WTC11 (cell line): ENCODE data around the gene RSPH1. TPM values are rescaled to one million over a fixed set of nuclear protein-coding genes. Genes with fewer than 3 reads are reported as not detected.
A peak's percentile ranks its signal among the peaks of the same experiment; 100 is the strongest.

Experiments used
- ATAC-seq: fragments of 200-7000 bp; cut with Tn5 transposase; 2 replicates; pipeline ENCODE4 v1.10.0; 2021; ENCODE audit warnings: mild to moderate bottlenecking, moderate library complexity
- CTCF ChIA-PET: fragments of 300-600 bp; sonication (Branson Sonifier 250); formaldehyde crosslinking; loops from one replicate; lab custom pipeline; 2021; ENCODE audit warnings: antibody characterized with exemption; lab: Charles Lee
- POLR2A ChIA-PET: fragments of 350-600 bp; sonication (Branson Sonifier 250); formaldehyde crosslinking; loops from one replicate; lab custom pipeline; 2021; ENCODE audit warnings: antibody characterized with exemption; lab: Charles Lee
- DNase-seq: peaks from one replicate; pipeline ENCODE4 v3.0.0; 2021; ENCODE audit warnings: low spot score
- H3K27ac Mint-ChIP-seq: 2 replicates; pipeline ENCODE4 v1.8.0; 2021; ENCODE audit warnings: mixed read lengths
- H3K27me3 Mint-ChIP-seq: 2 replicates; pipeline ENCODE4 v1.8.0; 2021; ENCODE audit warnings: low read depth, mild to moderate bottlenecking, moderate library complexity, mixed read lengths
- H3K36me3 Mint-ChIP-seq: 2 replicates; pipeline ENCODE4 v1.8.0; 2021; ENCODE audit warnings: mixed read lengths
- H3K4me1 Mint-ChIP-seq: 2 replicates; pipeline ENCODE4 v1.8.0; 2022; ENCODE audit warnings: mixed read lengths
- H3K4me3 Mint-ChIP-seq: 2 replicates; pipeline ENCODE4 v1.8.0; 2021; ENCODE audit warnings: mild to moderate bottlenecking, moderate library complexity, mixed read lengths
- H3K9me3 Mint-ChIP-seq: 2 replicates; pipeline ENCODE4 v1.8.0; 2021; ENCODE audit warnings: mixed read lengths
- ATF1 ChIP-seq: sonication (generic); formaldehyde crosslinking; IDR thresholded peaks from 2 replicates; pipeline ENCODE4 v1.8.1; 2023; ENCODE audit warnings: mild to moderate bottlenecking, moderate library complexity, missing genetic modification reagents
- CBFB ChIP-seq: sonication (generic); formaldehyde crosslinking; IDR thresholded peaks from 2 replicates; pipeline ENCODE4 v1.8.1; 2022; ENCODE audit warnings: mild to moderate bottlenecking, low read depth, missing genetic modification reagents
- CREB1 ChIP-seq: sonication (generic); formaldehyde crosslinking; IDR thresholded peaks from 2 replicates; pipeline ENCODE4 v1.8.0; 2023; ENCODE audit warnings: mild to moderate bottlenecking, missing genetic modification reagents
- FOXJ3 ChIP-seq: sonication (generic); formaldehyde crosslinking; IDR thresholded peaks from 2 replicates; pipeline ENCODE4 v1.9.0; 2021; ENCODE audit warnings: missing genetic modification reagents, mild to moderate bottlenecking, borderline replicate concordance
- GTF2I ChIP-seq: fragments of 250-450 bp; sonication (Bioruptor Pico); conservative IDR thresholded peaks from 2 replicates; pipeline ENCODE4 v1.4.0; 2021; ENCODE audit warnings: mild to moderate bottlenecking
- JAZF1 ChIP-seq: fragments of 250-450 bp; sonication (Bioruptor Pico); IDR thresholded peaks from 2 replicates; pipeline ENCODE4 v1.9.0; 2021; ENCODE audit warnings: moderate library complexity, mild to moderate bottlenecking, inconsistent platforms
- NFATC4 ChIP-seq: fragments of 250-450 bp; sonication (Bioruptor Pico); IDR thresholded peaks from 2 replicates; pipeline ENCODE4 v1.9.0; 2021; ENCODE audit warnings: mild to moderate bottlenecking
- NR3C1 ChIP-seq: sonication (generic); formaldehyde crosslinking; conservative IDR thresholded peaks from 2 replicates; pipeline ENCODE4 v1.8.1; 2023; ENCODE audit warnings: low read depth, mild to moderate bottlenecking, missing genetic modification reagents
- ZNF263 ChIP-seq: sonication (generic); formaldehyde crosslinking; IDR thresholded peaks from 2 replicates; pipeline ENCODE4 v1.8.1; 2022; ENCODE audit warnings: low read depth, mild to moderate bottlenecking, moderate library complexity, missing genetic modification reagents
- ZNF416 ChIP-seq: fragments of 250-450 bp; sonication (Bioruptor Pico); IDR thresholded peaks from 2 replicates; pipeline ENCODE4 v1.9.0; 2021; ENCODE audit warnings: mild to moderate bottlenecking, inconsistent platforms
- total RNA-seq: library from RNA; stranded (reverse); gene quantifications from 3 replicates; pipeline ENCODE4 v1.2.3, GENCODE V29; 2021
- TF ChIP-seq, protein P1 (sequence below): sonication (generic); formaldehyde crosslinking; IDR thresholded peaks from 2 replicates; pipeline ENCODE4 v1.8.1; 2022; ENCODE audit warnings: low read depth, mild to moderate bottlenecking, moderate library complexity, missing genetic modification reagents, borderline replicate concordance
- TF ChIP-seq, protein P2 (sequence below): sonication (generic); formaldehyde crosslinking; IDR thresholded peaks from 2 replicates; pipeline ENCODE4 v1.8.1; 2022; ENCODE audit warnings: missing genetic modification reagents, borderline replicate concordance
- TF ChIP-seq, protein P3 (sequence below): sonication (generic); formaldehyde crosslinking; IDR thresholded peaks from 2 replicates; pipeline ENCODE4 v1.8.0; 2022; ENCODE audit warnings: mild to moderate bottlenecking, missing genetic modification reagents
- TF ChIP-seq, protein P4 (sequence below): fragments of 250-450 bp; sonication (Bioruptor Pico); IDR thresholded peaks from 2 replicates; pipeline ENCODE4 v1.8.0; 2021; ENCODE audit warnings: mild to moderate bottlenecking
- TF ChIP-seq, protein P5 (sequence below): sonication (generic); formaldehyde crosslinking; IDR thresholded peaks from 2 replicates; pipeline ENCODE4 v1.8.1; 2022; ENCODE audit warnings: mild to moderate bottlenecking, moderate library complexity, missing genetic modification reagents
- TF ChIP-seq, protein P6 (sequence below): sonication (generic); formaldehyde crosslinking; IDR thresholded peaks from 2 replicates; pipeline ENCODE4 v1.8.0; 2023; ENCODE audit warnings: missing genetic modification reagents
- TF ChIP-seq, protein P7 (sequence below): sonication (generic); formaldehyde crosslinking; IDR thresholded peaks from 2 replicates; pipeline ENCODE4 v1.8.1; 2022; ENCODE audit warnings: mild to moderate bottlenecking, missing genetic modification reagents, moderate library complexity, borderline replicate concordance
- TF ChIP-seq, protein P8 (sequence below): sonication (generic); formaldehyde crosslinking; IDR thresholded peaks from 2 replicates; pipeline ENCODE4 v1.8.1; 2023; ENCODE audit warnings: mild to moderate bottlenecking, missing genetic modification reagents
- TF ChIP-seq, protein P9 (sequence below): sonication (generic); formaldehyde crosslinking; IDR thresholded peaks from 2 replicates; pipeline ENCODE4 v1.8.0; 2022; ENCODE audit warnings: mild to moderate bottlenecking, missing genetic modification reagents
- TF ChIP-seq, protein P10 (sequence below): sonication (generic); formaldehyde crosslinking; IDR thresholded peaks from 2 replicates; pipeline ENCODE4 v1.8.1; 2023; ENCODE audit warnings: mild to moderate bottlenecking, missing genetic modification reagents

The RSPH1 gene
- total RNA-seq, 1 experiment from 2014 or later = 0.11 TPM

DNA sequence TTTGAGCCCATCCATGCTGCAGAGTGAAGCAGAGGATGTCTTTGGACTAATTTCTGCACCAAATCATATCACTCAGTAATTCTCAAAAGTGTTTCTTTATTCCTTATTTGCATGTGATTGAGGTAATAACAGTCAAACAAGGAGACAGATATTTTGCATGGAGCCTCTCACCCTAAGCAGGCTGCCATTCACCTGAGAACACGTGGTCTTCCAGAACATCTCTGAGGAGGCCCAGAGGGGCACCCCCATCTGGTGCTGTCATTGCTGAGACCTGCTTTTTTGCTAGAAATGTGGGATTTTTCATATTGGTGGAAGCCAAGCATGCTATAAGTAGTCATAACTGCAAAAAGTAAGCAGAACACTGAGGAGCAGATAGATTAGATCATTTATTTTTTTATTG lies 25.4 kb upstream of the RSPH1 start:
- Mint-ChIP-seq H3K36me3 (peaks cover 47% of the 10 kb centered on the region), H3K27me3 (no peaks in the 10 kb centered on the region), H3K4me3 (no peak overlapping the region), H3K4me1 (peaks cover 59% of the 10 kb centered on the region), H3K27ac (no peak overlapping the region), H3K9me3 (no peaks in the 10 kb centered on the region)
- ChIA-PET CTCF (interaction anchor here (1.9 to 2.0 kb wide), 2 partner anchors 11 to 54 kb away, joined by 4 to 7 read pairs; no protein-coding TSS in a partner anchor), POLR2A (no interaction called here)
- ATAC-seq = no peak
- no peak for DNase-seq
- TF ChIP-seq GTF2I (CRISPR knock-in tag) = no peak
- TF ChIP-seq, protein P1, sequence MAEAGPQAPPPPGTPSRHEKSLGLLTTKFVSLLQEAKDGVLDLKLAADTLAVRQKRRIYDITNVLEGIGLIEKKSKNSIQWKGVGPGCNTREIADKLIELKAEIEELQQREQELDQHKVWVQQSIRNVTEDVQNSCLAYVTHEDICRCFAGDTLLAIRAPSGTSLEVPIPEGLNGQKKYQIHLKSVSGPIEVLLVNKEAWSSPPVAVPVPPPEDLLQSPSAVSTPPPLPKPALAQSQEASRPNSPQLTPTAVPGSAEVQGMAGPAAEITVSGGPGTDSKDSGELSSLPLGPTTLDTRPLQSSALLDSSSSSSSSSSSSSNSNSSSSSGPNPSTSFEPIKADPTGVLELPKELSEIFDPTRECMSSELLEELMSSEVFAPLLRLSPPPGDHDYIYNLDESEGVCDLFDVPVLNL = no peak
- TF ChIP-seq JAZF1 (CRISPR knock-in tag) = no peak
- no peak for TF ChIP-seq FOXJ3 (CRISPR knock-in tag)
- TF ChIP-seq CREB1 (CRISPR knock-in tag) = no peak
- TF ChIP-seq, protein P2, sequence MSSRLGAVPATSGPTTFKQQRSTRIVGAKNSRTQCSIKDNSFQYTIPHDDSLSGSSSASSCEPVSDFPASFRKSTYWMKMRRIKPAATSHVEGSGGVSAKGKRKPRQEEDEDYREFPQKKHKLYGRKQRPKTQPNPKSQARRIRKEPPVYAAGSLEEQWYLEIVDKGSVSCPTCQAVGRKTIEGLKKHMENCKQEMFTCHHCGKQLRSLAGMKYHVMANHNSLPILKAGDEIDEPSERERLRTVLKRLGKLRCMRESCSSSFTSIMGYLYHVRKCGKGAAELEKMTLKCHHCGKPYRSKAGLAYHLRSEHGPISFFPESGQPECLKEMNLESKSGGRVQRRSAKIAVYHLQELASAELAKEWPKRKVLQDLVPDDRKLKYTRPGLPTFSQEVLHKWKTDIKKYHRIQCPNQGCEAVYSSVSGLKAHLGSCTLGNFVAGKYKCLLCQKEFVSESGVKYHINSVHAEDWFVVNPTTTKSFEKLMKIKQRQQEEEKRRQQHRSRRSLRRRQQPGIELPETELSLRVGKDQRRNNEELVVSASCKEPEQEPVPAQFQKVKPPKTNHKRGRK (CRISPR knock-in tag) = no peak
- TF ChIP-seq, protein P3, sequence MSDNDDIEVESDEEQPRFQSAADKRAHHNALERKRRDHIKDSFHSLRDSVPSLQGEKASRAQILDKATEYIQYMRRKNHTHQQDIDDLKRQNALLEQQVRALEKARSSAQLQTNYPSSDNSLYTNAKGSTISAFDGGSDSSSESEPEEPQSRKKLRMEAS (CRISPR knock-in tag) = no peak

DNA sequence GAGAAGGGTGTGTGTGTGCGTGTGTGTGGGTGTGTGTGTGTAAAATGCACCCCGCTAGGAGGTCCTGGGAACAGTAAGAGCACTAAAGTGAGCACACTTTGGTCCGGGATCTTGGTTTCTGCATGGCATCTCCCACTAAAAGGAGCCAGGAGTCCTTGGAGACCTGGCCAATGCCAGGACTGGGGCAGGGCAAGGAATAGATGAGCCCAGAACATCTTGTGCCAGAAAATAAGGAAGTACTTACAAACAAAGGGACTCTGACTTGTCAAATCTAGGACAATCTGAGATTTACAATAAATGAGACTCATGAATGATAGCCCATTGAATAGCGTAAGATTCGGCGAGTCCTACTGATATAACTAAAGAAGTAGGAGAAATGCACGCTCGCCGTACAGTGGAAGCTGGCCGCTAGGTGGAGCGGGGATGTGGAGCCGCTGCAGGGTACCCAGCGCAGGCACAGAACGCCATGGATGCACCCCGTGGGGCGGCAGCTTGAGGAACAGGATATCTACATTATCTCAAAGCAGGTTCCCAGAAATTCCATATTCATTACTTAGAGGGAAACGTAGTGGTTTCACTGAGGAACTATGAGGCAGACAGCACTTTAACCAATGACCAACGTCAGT lies 24.7 kb upstream of the RSPH1 start:
- ChIA-PET CTCF (interaction anchor here (1.1 to 1.9 kb wide), 2 partner anchors 53 to 59 kb away, joined by 3 to 7 read pairs; no protein-coding TSS in a partner anchor), POLR2A (no interaction called here)
- DNase-seq (peak; percentile 71), ATAC-seq (peak; percentile 56)
- Mint-ChIP-seq H3K9me3 (no peaks in the 10 kb centered on the region), H3K27ac (no peak overlapping the region), H3K4me1 (peaks cover 59% of the 10 kb centered on the region), H3K4me3 (no peak overlapping the region), H3K27me3 (no peaks in the 10 kb centered on the region), H3K36me3 (peaks cover 47% of the 10 kb centered on the region)
- TF ChIP-seq, protein P4, sequence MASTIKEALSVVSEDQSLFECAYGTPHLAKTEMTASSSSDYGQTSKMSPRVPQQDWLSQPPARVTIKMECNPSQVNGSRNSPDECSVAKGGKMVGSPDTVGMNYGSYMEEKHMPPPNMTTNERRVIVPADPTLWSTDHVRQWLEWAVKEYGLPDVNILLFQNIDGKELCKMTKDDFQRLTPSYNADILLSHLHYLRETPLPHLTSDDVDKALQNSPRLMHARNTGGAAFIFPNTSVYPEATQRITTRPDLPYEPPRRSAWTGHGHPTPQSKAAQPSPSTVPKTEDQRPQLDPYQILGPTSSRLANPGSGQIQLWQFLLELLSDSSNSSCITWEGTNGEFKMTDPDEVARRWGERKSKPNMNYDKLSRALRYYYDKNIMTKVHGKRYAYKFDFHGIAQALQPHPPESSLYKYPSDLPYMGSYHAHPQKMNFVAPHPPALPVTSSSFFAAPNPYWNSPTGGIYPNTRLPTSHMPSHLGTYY (CRISPR knock-in tag) = no peak
- TF ChIP-seq ZNF416 (CRISPR knock-in tag) (no peak), ATF1 (no peak), NR3C1 (no peak), ZNF263 (CRISPR knock-in tag) (no peak), NFATC4 (CRISPR knock-in tag) (no peak), CBFB (CRISPR knock-in tag) (no peak)
- TF ChIP-seq, protein P5, sequence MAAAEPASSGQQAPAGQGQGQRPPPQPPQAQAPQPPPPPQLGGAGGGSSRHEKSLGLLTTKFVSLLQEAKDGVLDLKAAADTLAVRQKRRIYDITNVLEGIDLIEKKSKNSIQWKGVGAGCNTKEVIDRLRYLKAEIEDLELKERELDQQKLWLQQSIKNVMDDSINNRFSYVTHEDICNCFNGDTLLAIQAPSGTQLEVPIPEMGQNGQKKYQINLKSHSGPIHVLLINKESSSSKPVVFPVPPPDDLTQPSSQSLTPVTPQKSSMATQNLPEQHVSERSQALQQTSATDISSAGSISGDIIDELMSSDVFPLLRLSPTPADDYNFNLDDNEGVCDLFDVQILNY (CRISPR knock-in tag) = no peak
- TF ChIP-seq, protein P6, sequence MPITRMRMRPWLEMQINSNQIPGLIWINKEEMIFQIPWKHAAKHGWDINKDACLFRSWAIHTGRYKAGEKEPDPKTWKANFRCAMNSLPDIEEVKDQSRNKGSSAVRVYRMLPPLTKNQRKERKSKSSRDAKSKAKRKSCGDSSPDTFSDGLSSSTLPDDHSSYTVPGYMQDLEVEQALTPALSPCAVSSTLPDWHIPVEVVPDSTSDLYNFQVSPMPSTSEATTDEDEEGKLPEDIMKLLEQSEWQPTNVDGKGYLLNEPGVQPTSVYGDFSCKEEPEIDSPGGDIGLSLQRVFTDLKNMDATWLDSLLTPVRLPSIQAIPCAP (CRISPR knock-in tag) = no peak
- TF ChIP-seq, protein P7, sequence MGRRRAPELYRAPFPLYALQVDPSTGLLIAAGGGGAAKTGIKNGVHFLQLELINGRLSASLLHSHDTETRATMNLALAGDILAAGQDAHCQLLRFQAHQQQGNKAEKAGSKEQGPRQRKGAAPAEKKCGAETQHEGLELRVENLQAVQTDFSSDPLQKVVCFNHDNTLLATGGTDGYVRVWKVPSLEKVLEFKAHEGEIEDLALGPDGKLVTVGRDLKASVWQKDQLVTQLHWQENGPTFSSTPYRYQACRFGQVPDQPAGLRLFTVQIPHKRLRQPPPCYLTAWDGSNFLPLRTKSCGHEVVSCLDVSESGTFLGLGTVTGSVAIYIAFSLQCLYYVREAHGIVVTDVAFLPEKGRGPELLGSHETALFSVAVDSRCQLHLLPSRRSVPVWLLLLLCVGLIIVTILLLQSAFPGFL = no peak
- TF ChIP-seq, protein P8, sequence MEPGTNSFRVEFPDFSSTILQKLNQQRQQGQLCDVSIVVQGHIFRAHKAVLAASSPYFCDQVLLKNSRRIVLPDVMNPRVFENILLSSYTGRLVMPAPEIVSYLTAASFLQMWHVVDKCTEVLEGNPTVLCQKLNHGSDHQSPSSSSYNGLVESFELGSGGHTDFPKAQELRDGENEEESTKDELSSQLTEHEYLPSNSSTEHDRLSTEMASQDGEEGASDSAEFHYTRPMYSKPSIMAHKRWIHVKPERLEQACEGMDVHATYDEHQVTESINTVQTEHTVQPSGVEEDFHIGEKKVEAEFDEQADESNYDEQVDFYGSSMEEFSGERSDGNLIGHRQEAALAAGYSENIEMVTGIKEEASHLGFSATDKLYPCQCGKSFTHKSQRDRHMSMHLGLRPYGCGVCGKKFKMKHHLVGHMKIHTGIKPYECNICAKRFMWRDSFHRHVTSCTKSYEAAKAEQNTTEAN (CRISPR knock-in tag) = no peak
- TF ChIP-seq, protein P9, sequence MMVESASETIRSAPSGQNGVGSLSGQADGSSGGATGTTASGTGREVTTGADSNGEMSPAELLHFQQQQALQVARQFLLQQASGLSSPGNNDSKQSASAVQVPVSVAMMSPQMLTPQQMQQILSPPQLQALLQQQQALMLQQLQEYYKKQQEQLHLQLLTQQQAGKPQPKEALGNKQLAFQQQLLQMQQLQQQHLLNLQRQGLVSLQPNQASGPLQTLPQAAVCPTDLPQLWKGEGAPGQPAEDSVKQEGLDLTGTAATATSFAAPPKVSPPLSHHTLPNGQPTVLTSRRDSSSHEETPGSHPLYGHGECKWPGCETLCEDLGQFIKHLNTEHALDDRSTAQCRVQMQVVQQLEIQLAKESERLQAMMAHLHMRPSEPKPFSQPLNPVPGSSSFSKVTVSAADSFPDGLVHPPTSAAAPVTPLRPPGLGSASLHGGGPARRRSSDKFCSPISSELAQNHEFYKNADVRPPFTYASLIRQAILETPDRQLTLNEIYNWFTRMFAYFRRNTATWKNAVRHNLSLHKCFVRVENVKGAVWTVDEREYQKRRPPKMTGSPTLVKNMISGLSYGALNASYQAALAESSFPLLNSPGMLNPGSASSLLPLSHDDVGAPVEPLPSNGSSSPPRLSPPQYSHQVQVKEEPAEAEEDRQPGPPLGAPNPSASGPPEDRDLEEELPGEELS (CRISPR knock-in tag) = no peak
- TF ChIP-seq, protein P10, sequence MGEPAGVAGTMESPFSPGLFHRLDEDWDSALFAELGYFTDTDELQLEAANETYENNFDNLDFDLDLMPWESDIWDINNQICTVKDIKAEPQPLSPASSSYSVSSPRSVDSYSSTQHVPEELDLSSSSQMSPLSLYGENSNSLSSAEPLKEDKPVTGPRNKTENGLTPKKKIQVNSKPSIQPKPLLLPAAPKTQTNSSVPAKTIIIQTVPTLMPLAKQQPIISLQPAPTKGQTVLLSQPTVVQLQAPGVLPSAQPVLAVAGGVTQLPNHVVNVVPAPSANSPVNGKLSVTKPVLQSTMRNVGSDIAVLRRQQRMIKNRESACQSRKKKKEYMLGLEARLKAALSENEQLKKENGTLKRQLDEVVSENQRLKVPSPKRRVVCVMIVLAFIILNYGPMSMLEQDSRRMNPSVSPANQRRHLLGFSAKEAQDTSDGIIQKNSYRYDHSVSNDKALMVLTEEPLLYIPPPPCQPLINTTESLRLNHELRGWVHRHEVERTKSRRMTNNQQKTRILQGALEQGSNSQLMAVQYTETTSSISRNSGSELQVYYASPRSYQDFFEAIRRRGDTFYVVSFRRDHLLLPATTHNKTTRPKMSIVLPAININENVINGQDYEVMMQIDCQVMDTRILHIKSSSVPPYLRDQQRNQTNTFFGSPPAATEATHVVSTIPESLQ (CRISPR knock-in tag) = no peak
